GM12878 (cell line): ENCODE data around the gene CCDC150. TPM values are rescaled to one million over a fixed set of nuclear protein-coding genes. Genes with fewer than 3 reads are reported as not detected.

Experiments used
- ATAC-seq: fragments of 200-7000 bp; cut with Tn5 transposase; 3 replicates; pipeline ENCODE4 v1.9.1; 2020; ENCODE audit warnings: mild to moderate bottlenecking, moderate library complexity
- BruUV-seq: library from RNA; stranded (reverse); fragments of 400-500 nt; replicated peaks from 2 replicates; lab custom pipeline; 2021; lab: Mats Ljungman, UMichigan
- CTCF ChIA-PET: fragments of 300-600 bp; sonication (Branson Sonifier 250); formaldehyde crosslinking; extraction: SDS; loops from one replicate; lab custom pipeline; 2021; ENCODE audit warnings: inconsistent platforms; lab: Yijun Ruan, JAX
- POLR2A ChIA-PET: fragments of 350-600 bp; formaldehyde crosslinking; extraction: SDS; loops from one replicate; lab custom pipeline; 2021; ENCODE audit warnings: inconsistent platforms; lab: Charles Lee
- RAD21 ChIA-PET: fragments of 300-600 bp; sonication (Branson Sonifier 250); formaldehyde crosslinking; loops from one replicate; lab custom pipeline; 2023; ENCODE audit warnings: antibody characterized with exemption; ENCODE audit not compliant: unreplicated experiment; lab: Charles Lee
- SMC1A ChIA-PET: fragments of 300-600 bp; sonication (Branson Sonifier 250); formaldehyde crosslinking; loops from one replicate; lab custom pipeline; 2023; ENCODE audit not compliant: unreplicated experiment, uncharacterized antibody; lab: Charles Lee
- DNase-seq: peaks from one replicate; pipeline ENCODE4 v3.0.0-alpha.2; 2011; ENCODE audit warnings: low read depth, low spot score
- FAIRE-seq: peaks from 3 replicates; lab custom pipeline; 2011; peaks lifted over from hg19 to GRCh38; lab: Jason Lieb, UNC
- H2AFZ ChIP-seq: 2 replicates; pipeline ENCODE4 v1.6.0; 2011; ENCODE audit warnings: low read depth, low read length, control low read depth; ENCODE audit not compliant: control insufficient read depth
- H3K27ac ChIP-seq: 2 replicates; pipeline ENCODE4 v1.5.1; 2011; ENCODE audit warnings: control low read depth; ENCODE audit not compliant: control insufficient read depth, insufficient read depth
- H3K27me3 ChIP-seq, 2 experiments: replicated peaks in 1 of 2; 2 replicates each; pipeline versions ENCODE4 v1.6.0 to v1.6.1; 2011; ENCODE audit warnings: low read length in 1 of 2; ENCODE audit not compliant: control insufficient read depth in 2 of 2, insufficient read depth in 2 of 2
- H3K36me3 ChIP-seq, 2 experiments: 2 replicates each; pipeline ENCODE4 v1.5.1; 2011; ENCODE audit warnings: low read length in 1 of 2; ENCODE audit not compliant: control insufficient read depth in 2 of 2, insufficient read depth in 2 of 2
- H3K4me1 ChIP-seq: 2 replicates; pipeline ENCODE4 v1.6.1; 2011; ENCODE audit warnings: mild to moderate bottlenecking, low read length, moderate library complexity, mixed read lengths; ENCODE audit not compliant: control insufficient read depth, insufficient read depth
- H3K4me2 ChIP-seq: 2 replicates; pipeline ENCODE4 v1.6.0; 2011; ENCODE audit warnings: control low read depth; ENCODE audit not compliant: control insufficient read depth, insufficient read depth
- H3K4me3 ChIP-seq: fragments of 200-600 bp; sonication (generic); 2 replicates; pipeline ENCODE4 v1.5.1; 2016
- H3K79me2 ChIP-seq: 2 replicates; pipeline ENCODE4 v1.6.0; 2011; ENCODE audit warnings: low read length; ENCODE audit not compliant: control insufficient read depth, insufficient read depth
- H3K9ac ChIP-seq: 2 replicates; pipeline ENCODE4 v1.8.0; 2011; ENCODE audit warnings: low read length, control low read depth, mixed read lengths; ENCODE audit not compliant: control insufficient read depth, insufficient read depth
- H3K9me3 ChIP-seq: replicated peaks from 3 replicates; pipeline ENCODE4 v1.5.1; 2011; ENCODE audit warnings: mild to moderate bottlenecking, low read length; ENCODE audit not compliant: control insufficient read depth, insufficient read depth
- H4K20me1 ChIP-seq: 2 replicates; pipeline ENCODE4 v1.6.0; 2011; ENCODE audit not compliant: control insufficient read depth, insufficient read depth
- ASH2L ChIP-seq: fragments of 300-600, 200-600 bp; sonication (generic); IDR thresholded peaks from 2 replicates; pipeline ENCODE4 v1.6.1; 2017; ENCODE audit warnings: low read depth, mild to moderate bottlenecking, borderline replicate concordance
- HDAC6 ChIP-seq: fragments of 200-600 bp; sonication (generic); IDR thresholded peaks from one replicate; pipeline ENCODE4 v1.8.0; 2017; ENCODE audit warnings: antibody characterized with exemption; ENCODE audit not compliant: unreplicated experiment
- KDM1A ChIP-seq: fragments of 200-600 bp; sonication (generic); IDR thresholded peaks from 2 replicates; pipeline ENCODE4 v1.6.1; 2016; ENCODE audit warnings: borderline replicate concordance
- POLR2A ChIP-seq: IDR thresholded peaks from 2 replicates; pipeline ENCODE4 v1.6.1; 2011; ENCODE audit warnings: low read depth, mild to moderate bottlenecking, low read length
- RB1 ChIP-seq: fragments of 450-650 bp; formaldehyde crosslinking; IDR thresholded peaks from 2 replicates; pipeline ENCODE4 v1.6.1; 2017; ENCODE audit warnings: mild to moderate bottlenecking, borderline replicate concordance
- SMARCA5 ChIP-seq: fragments of 450-650 bp; IDR thresholded peaks from 2 replicates; pipeline ENCODE4 v1.6.1; 2017; ENCODE audit warnings: mild to moderate bottlenecking
- SMC3 ChIP-seq: IDR thresholded peaks from 2 replicates; pipeline ENCODE4 v1.6.1; 2011; ENCODE audit warnings: low read length, improper control_type of control experiment, borderline replicate concordance
- SUPT20H ChIP-seq: IDR thresholded peaks from 2 replicates; pipeline ENCODE4 v1.6.1; 2011; ENCODE audit warnings: low read depth, mild to moderate bottlenecking, low read length, moderate library complexity, borderline replicate concordance; ENCODE audit not compliant: control insufficient read depth
- TARDBP ChIP-seq: IDR thresholded peaks from 2 replicates; pipeline ENCODE4 v1.6.1; 2016; ENCODE audit warnings: borderline replicate concordance
- WRNIP1 ChIP-seq: IDR thresholded peaks from 2 replicates; pipeline ENCODE4 v1.6.1; 2011; ENCODE audit warnings: low read depth, low read length, improper control_type of control experiment, borderline replicate concordance
- WGBS: methylation state at CpG from one replicate; pipeline ENCODE4 v1.1.6; 2016; ENCODE audit warnings: low lambda C conversion rate; ENCODE audit not compliant: insufficient replicate concordance, insufficient coverage; ENCODE audit errors: missing lambda C conversion rate; 5-methylcytosine and 5-hydroxymethylcytosine counted together
- in situ Hi-C: fragments of 300-500 bp; cut with MboI; formaldehyde crosslinking; loops from 9 replicates; pipeline ENCODE4 v1.14.3; 2018; ENCODE audit warnings: mixed read lengths
- intact Hi-C: fragments of 100-400 bp; cut with micrococcal nuclease; formaldehyde crosslinking; loops from one replicate; pipeline ENCODE4 v1.14.2; 2022; ENCODE audit not compliant: unreplicated experiment
- polyA plus RNA-seq, 11 experiments: library from polyadenylated mRNA; depleted of rRNA in 4 of 11; unstranded in 6 of 11; stranded (reverse) in 5 of 11; fragments of >200 nt; fragmentation: Nextera tagmentation in 4 of 11; fragmentation: Illumina TruSeq in 1 of 11; extraction: Ambion mirVana in 4 of 11; extraction: Trizol in 1 of 11; gene quantifications; 1 replicate in 1 of 11; 2 replicates in 10 of 11; pipeline versions ENCODE4 v1.2.1 to v1.2.3, GENCODE V29; 2011 to 2016; ENCODE audit warnings: inconsistent platforms in 2 of 11, missing spikeins in 2 of 11, low read depth in 1 of 11
- total RNA-seq, 4 experiments: library from RNA; depleted of rRNA in 3 of 4; stranded (reverse); fragments of >200 nt in 3 of 4; fragmentation: Illumina TruSeq in 1 of 4; extraction: Trizol in 1 of 4; gene quantifications; 2 replicates each; pipeline versions ENCODE4 v1.2.1 to v1.2.3, GENCODE V29; 2013 to 2021
- TF ChIP-seq, protein P1 (sequence below): IDR thresholded peaks from 2 replicates; pipeline ENCODE4 v1.6.1; 2011; ENCODE audit warnings: low read depth, mild to moderate bottlenecking, low read length, moderate library complexity, borderline replicate concordance; ENCODE audit errors: extremely low read depth
- TF ChIP-seq, protein P2 (sequence below): fragments of 450-650 bp; IDR thresholded peaks from 2 replicates; pipeline ENCODE4 v1.6.1; 2014; ENCODE audit warnings: mild to moderate bottlenecking

The CCDC150 gene
- total and polyA plus RNA-seq, 10 of the 15 experiments (the other 5 are each of a cell fraction or from before 2014, with no cell fraction given): 11.6 to 27.7 (median 19.6) TPM

DNA sequence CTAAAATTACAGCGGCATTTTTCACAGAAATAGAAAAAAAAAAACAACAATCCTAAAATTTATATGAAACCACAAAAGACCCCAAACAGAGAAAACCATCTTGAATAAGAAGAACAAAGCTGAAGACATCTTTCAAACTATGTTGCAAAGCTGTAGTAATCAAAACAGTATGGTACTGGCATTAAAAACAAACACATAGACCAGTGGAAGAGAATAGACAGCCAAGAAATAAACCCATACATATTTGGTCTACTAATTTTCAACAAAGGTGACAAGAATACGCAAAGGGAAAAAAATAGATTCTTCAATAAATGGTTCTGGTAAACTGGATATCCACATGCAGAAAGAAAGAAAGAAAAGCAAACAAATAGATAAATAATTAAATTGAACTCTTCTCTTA is 9.0 kb upstream of the CCDC150 start:
- no peaks in the 10 kb centered on the region for H4K20me1 ChIP-seq
- POLR2A ChIA-PET: no interaction called here
- intact Hi-C loops: no loop called here

More for the DNA sequence above, 9.0 kb upstream of the CCDC150 start:
- no peak overlapping the region for H3K9ac ChIP-seq
- no peak overlapping the region for H3K4me3 ChIP-seq
- H3K4me1 ChIP-seq: no peaks in the 10 kb centered on the region
- ChIA-PET RAD21 (no interaction called here), SMC1A (no interaction called here), CTCF (no interaction called here)
- FAIRE-seq (no peak), DNase-seq (no peak), ATAC-seq (no peak)
- H3K27ac ChIP-seq: no peak overlapping the region
- BruUV-seq: no TSS peak
- in situ Hi-C loops: no loop called here
- no peaks in the 10 kb centered on the region for H3K79me2 ChIP-seq
- WGBS: 81% methylated on average over 2 of the region's 2 CpGs
- H3K27me3 ChIP-seq: no peaks in the 10 kb centered on the region
- no peak overlapping the region for H2AFZ ChIP-seq
- TF ChIP-seq SMC3: no peak
- TF ChIP-seq WRNIP1: no peak
- TF ChIP-seq SMARCA5: no peak
- TF ChIP-seq, protein P1, sequence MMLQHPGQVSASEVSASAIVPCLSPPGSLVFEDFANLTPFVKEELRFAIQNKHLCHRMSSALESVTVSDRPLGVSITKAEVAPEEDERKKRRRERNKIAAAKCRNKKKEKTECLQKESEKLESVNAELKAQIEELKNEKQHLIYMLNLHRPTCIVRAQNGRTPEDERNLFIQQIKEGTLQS: no peak
- no peak for TF ChIP-seq RB1
- no peak for TF ChIP-seq KDM1A
- TF ChIP-seq HDAC6: no peak
- TF ChIP-seq SUPT20H: no peak
- no peak for TF ChIP-seq ASH2L
- no peak for TF ChIP-seq TARDBP
- TF ChIP-seq, protein P2, sequence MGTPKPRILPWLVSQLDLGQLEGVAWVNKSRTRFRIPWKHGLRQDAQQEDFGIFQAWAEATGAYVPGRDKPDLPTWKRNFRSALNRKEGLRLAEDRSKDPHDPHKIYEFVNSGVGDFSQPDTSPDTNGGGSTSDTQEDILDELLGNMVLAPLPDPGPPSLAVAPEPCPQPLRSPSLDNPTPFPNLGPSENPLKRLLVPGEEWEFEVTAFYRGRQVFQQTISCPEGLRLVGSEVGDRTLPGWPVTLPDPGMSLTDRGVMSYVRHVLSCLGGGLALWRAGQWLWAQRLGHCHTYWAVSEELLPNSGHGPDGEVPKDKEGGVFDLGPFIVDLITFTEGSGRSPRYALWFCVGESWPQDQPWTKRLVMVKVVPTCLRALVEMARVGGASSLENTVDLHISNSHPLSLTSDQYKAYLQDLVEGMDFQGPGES: no peak
- TF ChIP-seq POLR2A: no peak
- H3K36me3 ChIP-seq: no peaks in the 10 kb centered on the region
- H3K9me3 ChIP-seq: no peaks in the 10 kb centered on the region
- H3K4me2 ChIP-seq: no peak overlapping the region
